GM12878 (cell line): ENCODE measurements around the gene EPHB2. TPM values are rescaled to one million over a fixed set of nuclear protein-coding genes. Genes with fewer than 3 reads are reported as not detected.

ENCODE experiments used
- ATAC-seq: fragments of 200-7000 bp; cut with Tn5 transposase; 3 replicates; pipeline ENCODE4 v1.9.1; 2020; ENCODE audit warnings: mild to moderate bottlenecking, moderate library complexity
- BruUV-seq: library from RNA; stranded (reverse); fragments of 400-500 nt; replicated peaks from 2 replicates; lab custom pipeline; 2021; lab: Mats Ljungman, UMichigan
- CTCF ChIA-PET: fragments of 300-600 bp; sonication (Branson Sonifier 250); formaldehyde crosslinking; extraction: SDS; loops from one replicate; lab custom pipeline; 2021; ENCODE audit warnings: inconsistent platforms; lab: Yijun Ruan, JAX
- POLR2A ChIA-PET: fragments of 350-600 bp; formaldehyde crosslinking; extraction: SDS; loops from one replicate; lab custom pipeline; 2021; ENCODE audit warnings: inconsistent platforms; lab: Charles Lee
- RAD21 ChIA-PET: fragments of 300-600 bp; sonication (Branson Sonifier 250); formaldehyde crosslinking; loops from one replicate; lab custom pipeline; 2023; ENCODE audit warnings: antibody characterized with exemption; ENCODE audit not compliant: unreplicated experiment; lab: Charles Lee
- SMC1A ChIA-PET: fragments of 300-600 bp; sonication (Branson Sonifier 250); formaldehyde crosslinking; loops from one replicate; lab custom pipeline; 2023; ENCODE audit not compliant: unreplicated experiment, uncharacterized antibody; lab: Charles Lee
- DNase-seq: peaks from one replicate; pipeline ENCODE4 v3.0.0-alpha.2; 2011; ENCODE audit warnings: low read depth, low spot score
- FAIRE-seq: peaks from 3 replicates; lab custom pipeline; 2011; peaks lifted over from hg19 to GRCh38; lab: Jason Lieb, UNC
- H2AFZ ChIP-seq: 2 replicates; pipeline ENCODE4 v1.6.0; 2011; ENCODE audit warnings: low read depth, low read length, control low read depth; ENCODE audit not compliant: control insufficient read depth
- H3K27ac ChIP-seq: 2 replicates; pipeline ENCODE4 v1.5.1; 2011; ENCODE audit warnings: control low read depth; ENCODE audit not compliant: control insufficient read depth, insufficient read depth
- H3K27me3 ChIP-seq, 2 experiments: replicated peaks in 1 of 2; 2 replicates each; pipeline versions ENCODE4 v1.6.0 to v1.6.1; 2011; ENCODE audit warnings: low read length in 1 of 2; ENCODE audit not compliant: control insufficient read depth in 2 of 2, insufficient read depth in 2 of 2
- H3K36me3 ChIP-seq, 2 experiments: 2 replicates each; pipeline ENCODE4 v1.5.1; 2011; ENCODE audit warnings: low read length in 1 of 2; ENCODE audit not compliant: control insufficient read depth in 2 of 2, insufficient read depth in 2 of 2
- H3K4me1 ChIP-seq: 2 replicates; pipeline ENCODE4 v1.6.1; 2011; ENCODE audit warnings: mild to moderate bottlenecking, low read length, moderate library complexity, mixed read lengths; ENCODE audit not compliant: control insufficient read depth, insufficient read depth
- H3K4me2 ChIP-seq: 2 replicates; pipeline ENCODE4 v1.6.0; 2011; ENCODE audit warnings: control low read depth; ENCODE audit not compliant: control insufficient read depth, insufficient read depth
- H3K4me3 ChIP-seq: fragments of 200-600 bp; sonication (generic); 2 replicates; pipeline ENCODE4 v1.5.1; 2016
- H3K79me2 ChIP-seq: 2 replicates; pipeline ENCODE4 v1.6.0; 2011; ENCODE audit warnings: low read length; ENCODE audit not compliant: control insufficient read depth, insufficient read depth
- H3K9ac ChIP-seq: 2 replicates; pipeline ENCODE4 v1.8.0; 2011; ENCODE audit warnings: low read length, control low read depth, mixed read lengths; ENCODE audit not compliant: control insufficient read depth, insufficient read depth
- H3K9me3 ChIP-seq: replicated peaks from 3 replicates; pipeline ENCODE4 v1.5.1; 2011; ENCODE audit warnings: mild to moderate bottlenecking, low read length; ENCODE audit not compliant: control insufficient read depth, insufficient read depth
- H4K20me1 ChIP-seq: 2 replicates; pipeline ENCODE4 v1.6.0; 2011; ENCODE audit not compliant: control insufficient read depth, insufficient read depth
- ATF7 ChIP-seq: fragments of 450-650 bp; IDR thresholded peaks from 2 replicates; pipeline ENCODE4 v1.6.1; 2016; ENCODE audit warnings: low read depth, mild to moderate bottlenecking
- CBFB ChIP-seq: IDR thresholded peaks from 2 replicates; pipeline ENCODE4 v1.6.1; 2016; ENCODE audit warnings: antibody characterized with exemption, low read depth
- E4F1 ChIP-seq: fragments of 450-650 bp; IDR thresholded peaks from 2 replicates; pipeline ENCODE4 v1.6.1; 2018; ENCODE audit warnings: borderline replicate concordance, mild to moderate bottlenecking; ENCODE audit not compliant: partially characterized antibody
- EZH2 ChIP-seq: IDR thresholded peaks from 2 replicates; pipeline ENCODE4 v1.6.1; 2012; ENCODE audit warnings: low read depth, mild to moderate bottlenecking, control low read depth, inconsistent platforms, low read length, borderline replicate concordance; ENCODE audit not compliant: control insufficient read depth
- FOXK2 ChIP-seq: fragments of 450-650 bp; IDR thresholded peaks from 2 replicates; pipeline ENCODE4 v1.6.1; 2017; ENCODE audit warnings: mild to moderate bottlenecking, moderate library complexity
- HDAC6 ChIP-seq: fragments of 200-600 bp; sonication (generic); IDR thresholded peaks from one replicate; pipeline ENCODE4 v1.8.0; 2017; ENCODE audit warnings: antibody characterized with exemption; ENCODE audit not compliant: unreplicated experiment
- MTA3 ChIP-seq: IDR thresholded peaks from 2 replicates; pipeline ENCODE4 v1.6.1; 2012; ENCODE audit warnings: low read length, inconsistent platforms, borderline replicate concordance
- NFYA ChIP-seq: IDR thresholded peaks from 2 replicates; pipeline ENCODE4 v1.6.1; 2011; ENCODE audit warnings: low read depth, mild to moderate bottlenecking, low read length, improper control_type of control experiment, borderline replicate concordance
- NKRF ChIP-seq: fragments of 450-650 bp; conservative IDR thresholded peaks from 2 replicates; pipeline ENCODE4 v1.6.1; 2017; ENCODE audit warnings: mild to moderate bottlenecking, moderate library complexity
- NRF1 ChIP-seq: conservative IDR thresholded peaks from 2 replicates; pipeline ENCODE4 v1.6.1; 2011; ENCODE audit warnings: mild to moderate bottlenecking, low read depth, low read length, improper control_type of control experiment
- PML ChIP-seq: IDR thresholded peaks from 2 replicates; pipeline ENCODE4 v1.6.1; 2012; ENCODE audit warnings: low read length, inconsistent platforms
- POLR2A ChIP-seq: IDR thresholded peaks from 2 replicates; pipeline ENCODE4 v1.6.1; 2011; ENCODE audit warnings: low read depth, mild to moderate bottlenecking, low read length
- RB1 ChIP-seq: fragments of 450-650 bp; formaldehyde crosslinking; IDR thresholded peaks from 2 replicates; pipeline ENCODE4 v1.6.1; 2017; ENCODE audit warnings: mild to moderate bottlenecking, borderline replicate concordance
- SMAD5 ChIP-seq: IDR thresholded peaks from 2 replicates; pipeline ENCODE4 v1.6.1; 2016; ENCODE audit warnings: antibody characterized with exemption, low read depth
- ZBTB33 ChIP-seq: fragments of 450-650 bp; IDR thresholded peaks from 2 replicates; pipeline ENCODE4 v1.6.1; 2017; ENCODE audit warnings: mild to moderate bottlenecking
- ZNF24 ChIP-seq: fragments of 450-650 bp; IDR thresholded peaks from 2 replicates; pipeline ENCODE4 v1.6.1; 2017; ENCODE audit warnings: antibody characterized with exemption, mild to moderate bottlenecking
- WGBS: methylation state at CpG from one replicate; pipeline ENCODE4 v1.1.6; 2016; ENCODE audit warnings: low lambda C conversion rate; ENCODE audit not compliant: insufficient replicate concordance, insufficient coverage; ENCODE audit errors: missing lambda C conversion rate; 5-methylcytosine and 5-hydroxymethylcytosine counted together
- in situ Hi-C: fragments of 300-500 bp; cut with MboI; formaldehyde crosslinking; loops from 9 replicates; pipeline ENCODE4 v1.14.3; 2018; ENCODE audit warnings: mixed read lengths
- intact Hi-C: fragments of 100-400 bp; cut with micrococcal nuclease; formaldehyde crosslinking; loops from one replicate; pipeline ENCODE4 v1.14.2; 2022; ENCODE audit not compliant: unreplicated experiment
- polyA plus RNA-seq, 11 experiments: library from polyadenylated mRNA; depleted of rRNA in 4 of 11; unstranded in 6 of 11; stranded (reverse) in 5 of 11; fragments of >200 nt; fragmentation: Nextera tagmentation in 4 of 11; fragmentation: Illumina TruSeq in 1 of 11; extraction: Ambion mirVana in 4 of 11; extraction: Trizol in 1 of 11; gene quantifications; 1 replicate in 1 of 11; 2 replicates in 10 of 11; pipeline versions ENCODE4 v1.2.1 to v1.2.3, GENCODE V29; 2011 to 2016; ENCODE audit warnings: inconsistent platforms in 2 of 11, missing spikeins in 2 of 11, low read depth in 1 of 11
- total RNA-seq, 4 experiments: library from RNA; depleted of rRNA in 3 of 4; stranded (reverse); fragments of >200 nt in 3 of 4; fragmentation: Illumina TruSeq in 1 of 4; extraction: Trizol in 1 of 4; gene quantifications; 2 replicates each; pipeline versions ENCODE4 v1.2.1 to v1.2.3, GENCODE V29; 2013 to 2021

Gene EPHB2
- total and polyA plus RNA-seq, 10 of the 15 experiments (the other 5 are each of a cell fraction or from before 2014, with no cell fraction given): 0.13 to 3.3 (median 0.92) TPM

GRCh38 chr1:22722901-22723550, 12.4 kb downstream of the EPHB2 start:
- Histone ChIP-seq H3K79me2 (no peaks in the 10 kb centered on the region), H3K4me2 (no peak overlapping the region), H3K36me3 (no peaks in the 10 kb centered on the region), H4K20me1 (no peaks in the 10 kb centered on the region), H3K27me3 (no peaks in the 10 kb centered on the region; a peak in 3 of 4 replicates), H2AFZ (no peak overlapping the region), H3K9ac (no peak overlapping the region), H3K9me3 (no peaks in the 10 kb centered on the region; the same call in 2 of the 3 replicates), H3K4me3 (no peak overlapping the region), H3K4me1 (no peaks in the 10 kb centered on the region), H3K27ac (no peak overlapping the region)
- no peak for FAIRE-seq
- intact Hi-C loops: no loop called here
- no TSS peak for BruUV-seq
- no peak for DNase-seq
- no peak for TF ChIP-seq CBFB
- TF ChIP-seq POLR2A: no peak
- TF ChIP-seq FOXK2: no peak
- no peak for TF ChIP-seq HDAC6
- no peak for TF ChIP-seq NKRF
- no peak for TF ChIP-seq NRF1
- no peak for TF ChIP-seq ZBTB33
- TF ChIP-seq E4F1: no peak
- no peak for TF ChIP-seq NFYA
- no peak for TF ChIP-seq PML
- TF ChIP-seq EZH2: no peak
- TF ChIP-seq ZNF24: no peak
- TF ChIP-seq ATF7: no peak
- TF ChIP-seq RB1: no peak
- TF ChIP-seq MTA3: no peak
- TF ChIP-seq SMAD5: no peak
- ATAC-seq: no peak
- POLR2A ChIA-PET: no interaction called here
- CTCF ChIA-PET: interaction anchor here (1.7 to 2.2 kb wide), 2 partner anchors 10 to 20 kb away, joined by 4 to 6 read pairs; no protein-coding TSS in a partner anchor
- WGBS: 49% methylated on average over 26 of the region's 26 CpGs
- RAD21 ChIA-PET: interaction anchor here (0.6 kb wide), 1 partner anchor 18 kb away, joined by 3 read pairs; no protein-coding TSS in a partner anchor
- SMC1A ChIA-PET: interaction anchor here (1.0 kb wide), 1 partner anchor 15 kb away, joined by 3 read pairs; no protein-coding TSS in a partner anchor
- in situ Hi-C loops: no loop called here
